A549 (cell line): ENCODE results near the gene PHF21B.

Experiments used
- CEBPB ChIP-seq, 2 experiments: fragments of >200 bp in 1 of 2; sonication (Bioruptor Twin) in 1 of 2; formaldehyde crosslinking in 1 of 2; IDR thresholded peaks; 2 replicates each; pipeline ENCODE4 v1.6.1; 2012 to 2016
- RARB ChIP-seq: fragments of 250-450 bp; sonication (Bioruptor Pico); IDR thresholded peaks from 2 replicates; pipeline ENCODE4 v1.8.0; 2021; ENCODE audit warnings: mild to moderate bottlenecking, moderate library complexity
- TF ChIP-seq, protein P1 (sequence below): fragments of >200 bp; sonication (Bioruptor Twin); formaldehyde crosslinking; IDR thresholded peaks from 3 replicates; pipeline ENCODE4 v1.5.1; 2016

DNA sequence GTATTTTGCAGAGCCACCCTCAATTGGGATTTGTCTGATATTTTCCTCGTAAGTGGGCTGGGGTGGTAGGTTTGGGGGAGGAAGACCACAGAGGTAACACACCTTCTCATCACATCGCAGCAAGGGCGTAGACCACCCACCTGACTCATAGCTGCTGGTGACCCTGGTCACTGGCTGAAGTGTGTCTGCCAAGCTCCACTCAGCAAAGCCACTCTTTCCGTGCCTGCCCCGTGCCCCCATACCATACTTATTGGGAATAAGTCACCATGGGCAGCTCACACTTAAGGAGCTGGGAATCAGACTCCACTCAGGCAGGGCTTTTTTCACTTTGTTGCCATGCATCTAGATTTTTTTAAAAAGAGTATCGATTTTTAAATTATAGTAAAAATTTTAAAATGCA, 111.6 kb downstream of the PHF21B start:
- TF ChIP-seq, protein P1, sequence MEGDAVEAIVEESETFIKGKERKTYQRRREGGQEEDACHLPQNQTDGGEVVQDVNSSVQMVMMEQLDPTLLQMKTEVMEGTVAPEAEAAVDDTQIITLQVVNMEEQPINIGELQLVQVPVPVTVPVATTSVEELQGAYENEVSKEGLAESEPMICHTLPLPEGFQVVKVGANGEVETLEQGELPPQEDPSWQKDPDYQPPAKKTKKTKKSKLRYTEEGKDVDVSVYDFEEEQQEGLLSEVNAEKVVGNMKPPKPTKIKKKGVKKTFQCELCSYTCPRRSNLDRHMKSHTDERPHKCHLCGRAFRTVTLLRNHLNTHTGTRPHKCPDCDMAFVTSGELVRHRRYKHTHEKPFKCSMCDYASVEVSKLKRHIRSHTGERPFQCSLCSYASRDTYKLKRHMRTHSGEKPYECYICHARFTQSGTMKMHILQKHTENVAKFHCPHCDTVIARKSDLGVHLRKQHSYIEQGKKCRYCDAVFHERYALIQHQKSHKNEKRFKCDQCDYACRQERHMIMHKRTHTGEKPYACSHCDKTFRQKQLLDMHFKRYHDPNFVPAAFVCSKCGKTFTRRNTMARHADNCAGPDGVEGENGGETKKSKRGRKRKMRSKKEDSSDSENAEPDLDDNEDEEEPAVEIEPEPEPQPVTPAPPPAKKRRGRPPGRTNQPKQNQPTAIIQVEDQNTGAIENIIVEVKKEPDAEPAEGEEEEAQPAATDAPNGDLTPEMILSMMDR = no peak
- no peak for TF ChIP-seq RARB (CRISPR knock-in tag)
- TF ChIP-seq CEBPB (IDR thresholded peaks at IDR 0.05) = no peak
